ENCODE results near the gene CATSPERD. TPM values are rescaled to one million over a fixed set of nuclear protein-coding genes. Genes with fewer than 3 reads are reported as not detected.

CATSPERD gene
- total RNA-seq, 6 experiments from 2014 or later, result not detected

- Mint-ChIP-seq H3K27ac (peak overlapping the region; percentile 99), H3K4me1 (ENCODE audit: low read depth) (peaks cover 21% of the 10 kb centered on the region), H3K4me3 (peak overlapping the region; percentile 100), H3K9me3 (no peaks in the 10 kb centered on the region), H3K36me3 (ENCODE audit: low read depth) (no peaks in the 10 kb centered on the region), H3K27me3 (ENCODE audit: insufficient read depth) (peaks cover 16% of the 10 kb centered on the region)
- no peak for DNase-seq
- no peak for TF ChIP-seq CTCF (IDR thresholded peaks at IDR 0.05)
Measured at GRCh38 chr19:5679289-5680083, 41.0 kb upstream of the CATSPERD start.

- H3K4me3 Mint-ChIP-seq, result peak overlapping the region; percentile 100
- H3K36me3 Mint-ChIP-seq (ENCODE audit: low read depth), result no peaks in the 10 kb centered on the region
- H3K9me3 Mint-ChIP-seq, result no peaks in the 10 kb centered on the region
- H3K27me3 Mint-ChIP-seq (ENCODE audit: insufficient read depth), result peaks cover 17% of the 10 kb centered on the region
- TF ChIP-seq CTCF (IDR thresholded peaks at IDR 0.05), result no peak
- DNase-seq, result no peak
- H3K4me1 Mint-ChIP-seq (ENCODE audit: low read depth), result peaks cover 21% of the 10 kb centered on the region
- peak overlapping the region; percentile 99 for H3K27ac Mint-ChIP-seq
Measured at GRCh38 chr19:5680084-5680436, 40.4 kb upstream of the CATSPERD start.

GRCh38 chr19:5680437-5681368 is 39.7 kb upstream of the CATSPERD start, which contains the start of the genes HSD11B1L and MICOS13:
HSD11B1L (plus strand) TSS chr19:5681027; CDS start chr19:5684833, 3,806 bp downstream.
MICOS13 (minus strand) TSS chr19:5680516; CDS start chr19:5680486, 30 bp downstream.
- Mint-ChIP-seq H3K27ac (peak within 1 kb of the TSS; percentile 99), H3K4me3 (peak within 1 kb of the TSS; percentile 100), H3K36me3 (ENCODE audit: low read depth) (no peaks in the 10 kb centered on the region), H3K27me3 (ENCODE audit: insufficient read depth) (peaks cover 14% of the 10 kb centered on the region), H3K9me3 (no peaks in the 10 kb centered on the region), H3K4me1 (ENCODE audit: low read depth) (peaks cover 21% of the 10 kb centered on the region)
- TF ChIP-seq CTCF (IDR thresholded peaks at IDR 0.05), result peak; percentile 10; the same call in 1 of the 2 replicates
- DNase-seq, result peak; percentile 98

- Mint-ChIP-seq H3K27ac (peak overlapping the region; percentile 70; the same call in 1 of the 2 replicates), H3K27me3 (ENCODE audit: insufficient read depth) (peaks cover 14% of the 10 kb centered on the region), H3K9me3 (no peaks in the 10 kb centered on the region), H3K4me1 (ENCODE audit: low read depth) (peaks cover 24% of the 10 kb centered on the region), H3K4me3 (peak overlapping the region; percentile 85), H3K36me3 (ENCODE audit: low read depth) (no peaks in the 10 kb centered on the region)
- no peak for TF ChIP-seq CTCF (IDR thresholded peaks at IDR 0.05)
- no peak for DNase-seq
Measured at GRCh38 chr19:5681391-5682106, 38.9 kb upstream of the CATSPERD start.

GRCh38 chr19:5682107-5682482 is 38.3 kb upstream of the CATSPERD start:
- Mint-ChIP-seq H3K27me3 (ENCODE audit: insufficient read depth) (peaks cover 14% of the 10 kb centered on the region), H3K9me3 (no peaks in the 10 kb centered on the region)
- no peak for TF ChIP-seq CTCF (IDR thresholded peaks at IDR 0.05)

More at GRCh38 chr19:5682107-5682482, 38.3 kb upstream of the CATSPERD start:
- H3K27ac Mint-ChIP-seq, result no peak overlapping the region
- DNase-seq, result no peak
- no peaks in the 10 kb centered on the region for H3K36me3 Mint-ChIP-seq (ENCODE audit: low read depth)
- peaks cover 25% of the 10 kb centered on the region for H3K4me1 Mint-ChIP-seq (ENCODE audit: low read depth)
- peak overlapping the region; percentile 85 for H3K4me3 Mint-ChIP-seq
